B cell (primary cell): ENCODE data around the gene ZC3H18. TPM values are rescaled to one million over a fixed set of nuclear protein-coding genes. Genes with fewer than 3 reads are reported as not detected.
A peak's percentile ranks its signal among the peaks of the same experiment; 100 is the strongest.

Experiments used
- ATAC-seq: fragments of 200-7000 bp; cut with Tn5 transposase; one replicate; pipeline ENCODE4 v1.10.0; 2021; ENCODE audit warnings: low read depth, mild to moderate bottlenecking, moderate number of reproducible peaks, moderate library complexity
- CTCF ChIA-PET: fragments of 350-600 bp; sonication (Branson Sonifier 250); formaldehyde crosslinking; loops from one replicate; lab custom pipeline; 2021; ENCODE audit warnings: antibody characterized with exemption, inconsistent platforms; lab: Charles Lee
- POLR2A ChIA-PET: fragments of 350-600 bp; sonication (Branson Sonifier 250); formaldehyde crosslinking; loops from one replicate; lab custom pipeline; 2021; ENCODE audit warnings: antibody characterized with exemption; lab: Charles Lee
- DNase-seq: peaks from one replicate; pipeline ENCODE4 v3.0.0; 2013
- H2AFZ ChIP-seq: 2 replicates; pipeline ENCODE4 v1.6.1; 2012; ENCODE audit warnings: mild to moderate bottlenecking, low read depth, low read length; ENCODE audit not compliant: insufficient read depth, poor library complexity, severe bottlenecking
- H3K27ac ChIP-seq, 2 donors: 1 replicate in 1 of 2; 2 replicates in 1 of 2; pipeline ENCODE4 v1.5.1; 2012 to 2013; ENCODE audit warnings: low read length in 2 of 2, mild to moderate bottlenecking in 2 of 2, moderate library complexity in 1 of 2
- H3K27me3 ChIP-seq, 4 experiments: fragments of 200-600 bp in 1 of 4; sonication (generic) in 1 of 4; replicated peaks in 1 of 4; 1 replicate in 2 of 4; 2 replicates in 2 of 4; pipeline versions ENCODE4 v1.6.1 to v1.7.0; 2013 to 2016; ENCODE audit warnings: low read length in 3 of 4, mild to moderate bottlenecking in 2 of 4, mixed read lengths in 1 of 4, moderate library complexity in 1 of 4; ENCODE audit not compliant: insufficient read depth in 4 of 4, control insufficient read depth in 3 of 4; ENCODE audit errors: control extremely low read depth in 1 of 4
- H3K36me3 ChIP-seq, 2 experiments: replicated peaks in 1 of 2; 1 replicate in 1 of 2; 2 replicates in 1 of 2; pipeline versions ENCODE4 v1.6.1 to v1.7.1; 2013; ENCODE audit warnings: low read length in 1 of 2; ENCODE audit not compliant: insufficient read depth in 2 of 2, control insufficient read depth in 1 of 2; ENCODE audit errors: control extremely low read depth in 1 of 2, extremely low read depth in 1 of 2
- H3K4me1 ChIP-seq, 2 donors: fragments of 200-600 bp in 1 of 2; sonication (generic) in 1 of 2; 1 replicate in 1 of 2; 2 replicates in 1 of 2; pipeline versions ENCODE4 v1.5.1 to v1.6.1; 2013 to 2017; ENCODE audit warnings: low read length in 2 of 2; ENCODE audit not compliant: control insufficient read depth in 2 of 2, insufficient read depth in 2 of 2
- H3K4me2 ChIP-seq: replicated peaks from 2 replicates; pipeline ENCODE3; 2012; ENCODE audit warnings: mild to moderate bottlenecking, low read depth, low read length; ENCODE audit not compliant: poor library complexity, severe bottlenecking
- H3K4me3 ChIP-seq, 5 experiments: fragments of 200-600 bp in 1 of 5; sonication (generic) in 1 of 5; 1 replicate in 3 of 5; 2 replicates in 2 of 5; pipeline versions ENCODE4 v1.5.1 to v1.7.0; 2011 to 2016; ENCODE audit warnings: low read length in 4 of 5, mild to moderate bottlenecking in 4 of 5, low read depth in 2 of 5, control low read depth in 1 of 5, moderate library complexity in 1 of 5; ENCODE audit not compliant: insufficient read depth in 1 of 5; ENCODE audit errors: control extremely low read depth in 1 of 5, extremely low read depth in 1 of 5
- H3K79me2 ChIP-seq: fragments of 200-600 bp; sonication (generic); one replicate; pipeline ENCODE4 v1.6.0; 2016; ENCODE audit warnings: low read length; ENCODE audit not compliant: control insufficient read depth, insufficient read depth
- H3K9ac ChIP-seq: fragments of 200-600 bp; sonication (generic); 2 replicates; pipeline ENCODE4 v1.6.1; 2017; ENCODE audit warnings: mild to moderate bottlenecking, low read length, moderate library complexity
- H3K9me3 ChIP-seq, 3 donors: one replicate each; pipeline versions ENCODE4 v1.6.1 to v1.7.1; 2013; ENCODE audit warnings: low read length in 2 of 3; ENCODE audit not compliant: control insufficient read depth in 2 of 3, insufficient read depth in 1 of 3; ENCODE audit errors: control extremely low read depth in 1 of 3
- H4K20me1 ChIP-seq: 2 replicates; pipeline ENCODE4 v1.6.0; 2012; ENCODE audit warnings: mild to moderate bottlenecking, low read length; ENCODE audit not compliant: insufficient read depth, control insufficient read depth, poor library complexity, severe bottlenecking
- H3K27ac Mint-ChIP-seq: one replicate; pipeline ENCODE4 v1.8.0; 2021; ENCODE audit warnings: mixed read lengths
- H3K27me3 Mint-ChIP-seq: one replicate; pipeline ENCODE4 v1.8.0; 2021; ENCODE audit warnings: mixed read lengths
- H3K4me1 Mint-ChIP-seq: one replicate; pipeline ENCODE4 v1.8.0; 2021; ENCODE audit warnings: mixed read lengths
- H3K4me3 Mint-ChIP-seq: one replicate; pipeline ENCODE4 v1.8.0; 2021; ENCODE audit warnings: mixed read lengths
- H3K9me3 Mint-ChIP-seq: one replicate; pipeline ENCODE4 v1.8.0; 2022; ENCODE audit warnings: mixed read lengths; ENCODE audit not compliant: insufficient read depth
- EZH2 ChIP-seq: IDR thresholded peaks from 2 replicates; pipeline ENCODE4 v1.6.1; 2012; ENCODE audit warnings: borderline replicate concordance, low read depth, mild to moderate bottlenecking, moderate library complexity, low read length; ENCODE audit not compliant: insufficient read depth, poor library complexity, severe bottlenecking
- WGBS: methylation state at CpG from one replicate; pipeline ENCODE4 v1.1.5; 2013; ENCODE audit warnings: missing lambda C conversion rate; ENCODE audit not compliant: insufficient coverage; 5-methylcytosine and 5-hydroxymethylcytosine counted together
- intact Hi-C: fragments of 100-400 bp; cut with micrococcal nuclease; formaldehyde crosslinking; loops from one replicate; pipeline ENCODE4 v1.10.0; 2022
- polyA plus RNA-seq: library from polyadenylated mRNA; depleted of rRNA; stranded (reverse); fragments of >200 nt; gene quantifications from 2 replicates; pipeline ENCODE4 v1.2.3, GENCODE V29; 2012
- total RNA-seq, 2 donors: library from RNA; stranded (reverse); fragments of 120-200 nt in 1 of 2; gene quantifications; 1 replicate in 1 of 2; 2 replicates in 1 of 2; pipeline versions ENCODE4 v1.2.3 to v1.2.4, GENCODE V29; 2013 to 2022
- TF ChIP-seq, protein P1 (sequence below): fragments of 200-600 bp; IDR thresholded peaks from one replicate; pipeline ENCODE4 v1.8.0; 2022; ENCODE audit warnings: antibody characterized with exemption, mild to moderate bottlenecking

Gene ZC3H18
- total and polyA plus RNA-seq, 2 donors (not counting 1 experiment from before 2014, with no cell fraction given), result 40.4 to 74.2 TPM

DNA sequence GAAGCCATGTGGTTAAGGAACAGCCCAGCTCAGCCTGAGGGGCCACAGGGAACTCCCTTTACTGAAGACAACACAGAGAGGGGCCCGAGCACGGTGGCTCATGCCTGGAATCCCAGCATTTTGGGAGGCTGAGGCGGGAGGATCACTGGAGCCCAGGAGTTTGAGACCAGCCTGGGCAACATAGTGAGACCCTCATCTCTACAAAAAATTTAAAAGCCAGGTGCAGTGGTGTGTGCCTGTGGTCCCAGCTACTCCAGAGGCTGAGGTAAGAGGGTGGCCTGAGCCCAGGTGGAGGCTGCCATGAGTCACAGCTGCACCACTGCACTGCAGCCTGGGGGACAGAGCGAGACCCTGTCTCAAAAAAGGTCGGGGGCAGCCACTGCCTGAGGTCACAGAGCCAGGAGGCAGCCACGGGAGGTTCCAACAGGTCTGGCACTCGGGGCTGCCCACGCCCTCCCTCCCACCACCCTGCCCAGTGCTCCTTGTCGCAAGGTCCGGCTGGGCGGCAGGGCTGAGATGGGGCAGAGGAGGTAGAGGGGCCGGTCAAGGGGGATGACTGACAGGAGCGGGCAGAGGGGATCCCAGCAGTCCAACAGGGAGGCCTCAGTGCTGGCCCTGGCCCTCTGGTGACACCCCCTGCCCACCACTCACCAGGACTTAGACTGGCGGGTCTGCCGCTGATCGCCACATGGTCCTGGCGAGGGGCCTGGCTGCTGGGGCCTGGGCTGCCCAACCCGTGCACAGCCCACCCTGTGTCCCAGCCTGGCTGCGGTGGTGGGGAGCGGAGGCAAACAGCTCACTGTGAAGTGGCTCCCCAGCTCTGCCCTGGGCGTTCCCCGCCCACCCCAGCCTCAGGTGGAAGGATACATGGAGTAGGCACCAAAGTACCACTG is 77.2 kb downstream of the ZC3H18 start:
- peak overlapping the region; percentile 32 for H3K27ac Mint-ChIP-seq
- H2AFZ ChIP-seq, result no peak overlapping the region
- H3K4me2 ChIP-seq, result peak overlapping the region; percentile 99
- H3K9me3 ChIP-seq, result peaks cover 0 to 5% (median 0%) of the 10 kb centered on the region in 3 donors
- H3K4me1 Mint-ChIP-seq, result peaks cover 61% of the 10 kb centered on the region
- H4K20me1 ChIP-seq, result peaks cover 87% of the 10 kb centered on the region
- DNase-seq (no peak), ATAC-seq (no peak)
- H3K9ac ChIP-seq, result peak overlapping the region; percentile 39
- peak overlapping the region; percentile 41 to 59 for H3K27ac ChIP-seq
- H3K4me3 Mint-ChIP-seq, result peak overlapping the region; percentile 29
- H3K4me1 ChIP-seq, result peaks cover 45 to 67% of the 10 kb centered on the region in 2 donors
- no peaks in the 10 kb centered on the region for H3K27me3 ChIP-seq
- peaks cover 75% of the 10 kb centered on the region for H3K79me2 ChIP-seq
- CTCF ChIA-PET, result interaction anchor here (3.2 kb wide), 1 partner anchor 38 kb away, joined by 9 read pairs; no protein-coding TSS in a partner anchor
- WGBS, result 93% methylated on average over 14 of the region's 22 CpGs
- peak overlapping the region in 3 of 5 experiments; percentile 18 to 98 (median 21) for H3K4me3 ChIP-seq
- TF ChIP-seq, protein P1, sequence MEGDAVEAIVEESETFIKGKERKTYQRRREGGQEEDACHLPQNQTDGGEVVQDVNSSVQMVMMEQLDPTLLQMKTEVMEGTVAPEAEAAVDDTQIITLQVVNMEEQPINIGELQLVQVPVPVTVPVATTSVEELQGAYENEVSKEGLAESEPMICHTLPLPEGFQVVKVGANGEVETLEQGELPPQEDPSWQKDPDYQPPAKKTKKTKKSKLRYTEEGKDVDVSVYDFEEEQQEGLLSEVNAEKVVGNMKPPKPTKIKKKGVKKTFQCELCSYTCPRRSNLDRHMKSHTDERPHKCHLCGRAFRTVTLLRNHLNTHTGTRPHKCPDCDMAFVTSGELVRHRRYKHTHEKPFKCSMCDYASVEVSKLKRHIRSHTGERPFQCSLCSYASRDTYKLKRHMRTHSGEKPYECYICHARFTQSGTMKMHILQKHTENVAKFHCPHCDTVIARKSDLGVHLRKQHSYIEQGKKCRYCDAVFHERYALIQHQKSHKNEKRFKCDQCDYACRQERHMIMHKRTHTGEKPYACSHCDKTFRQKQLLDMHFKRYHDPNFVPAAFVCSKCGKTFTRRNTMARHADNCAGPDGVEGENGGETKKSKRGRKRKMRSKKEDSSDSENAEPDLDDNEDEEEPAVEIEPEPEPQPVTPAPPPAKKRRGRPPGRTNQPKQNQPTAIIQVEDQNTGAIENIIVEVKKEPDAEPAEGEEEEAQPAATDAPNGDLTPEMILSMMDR, result no peak
- TF ChIP-seq EZH2, result no peak
- H3K9me3 Mint-ChIP-seq, result no peaks in the 10 kb centered on the region
- H3K27me3 Mint-ChIP-seq, result no peaks in the 10 kb centered on the region
- POLR2A ChIA-PET, result interaction anchor here (0.7 to 1.0 kb wide), 6 partner anchors 12 to 848 kb away, joined by 3 to 5 read pairs (median 3); partner anchors contain the start of genes MVD and ZC3H18
- peaks cover 0 to 67% of the 10 kb centered on the region in 2 experiments for H3K36me3 ChIP-seq
- intact Hi-C loops, result no loop called here
